HG02840 (cell line): ENCODE results near the gene PPP1R1C.
"Not testable (repeated sequence)": the region's sequence is repeated elsewhere in the genome, so short reads cannot be mapped to it uniquely, and the experiment has no call there.

ENCODE experiments used
- ATAC-seq: cut with Tn5 transposase; IDR thresholded peaks from one replicate; pipeline ENCODE4 v1.9.1; 2021; ENCODE audit warnings: mild to moderate bottlenecking, moderate library complexity, moderate number of reproducible peaks; ENCODE audit not compliant: unreplicated experiment, low FRiP score

PPP1R1C gene, protein sequence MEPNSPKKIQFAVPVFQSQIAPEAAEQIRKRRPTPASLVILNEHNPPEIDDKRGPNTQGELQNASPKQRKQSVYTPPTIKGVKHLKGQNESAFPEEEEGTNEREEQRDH

GRCh38 chr2:181985632-181986205, at the start of gene PPP1R1C:
Gene PPP1R1C, plus strand, starts transcription at chr2:181985853. Its CDS starts 258 bp downstream, at chr2:181986111.
- ATAC-seq = no peak

- no peak for ATAC-seq
These were observed 48.2 kb upstream of the PPP1R1C start for GRCh38 chr2:181937473-181937872.

DNA sequence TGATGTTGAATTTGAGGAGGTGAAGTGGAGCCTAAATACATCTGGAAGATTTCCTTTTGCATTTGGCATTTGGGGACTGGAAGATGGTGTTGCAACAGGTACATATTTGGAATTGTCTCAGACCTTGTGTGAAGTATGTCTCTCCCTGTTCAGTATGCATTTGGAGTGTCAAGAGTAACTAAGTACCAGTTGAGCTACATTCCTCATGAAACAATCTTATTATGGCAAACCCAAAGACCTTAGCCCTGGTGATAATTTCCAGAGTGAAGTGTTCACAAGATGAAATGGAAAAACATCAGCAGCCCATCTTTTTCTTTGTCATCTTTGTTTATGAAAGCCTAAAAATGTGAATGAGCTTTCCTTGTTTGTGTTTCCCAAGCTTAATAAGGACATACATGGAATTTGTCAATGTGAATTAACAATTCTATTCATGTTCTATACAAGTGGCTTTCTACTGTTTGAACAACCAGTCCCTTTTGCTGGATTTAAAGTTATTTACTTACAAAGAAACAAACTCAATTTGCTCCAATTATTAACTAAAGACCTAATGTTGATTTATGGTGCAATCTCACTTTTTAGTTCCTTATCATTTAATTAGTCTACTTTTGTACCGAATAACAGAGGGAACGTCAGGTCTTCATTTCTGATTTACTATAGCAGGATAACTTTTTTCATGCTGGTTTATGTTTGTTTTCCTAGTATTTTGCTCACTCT, 42.1 kb upstream of the PPP1R1C start:
- no peak for ATAC-seq

- ATAC-seq = no peak
These were observed 41.3 kb upstream of the PPP1R1C start for GRCh38 chr2:181944164-181944913.

GRCh38 chr2:181944914-181945291, 40.8 kb upstream of the PPP1R1C start:
- no peak for ATAC-seq

GRCh38 chr2:181946444-181947127, 39.1 kb upstream of the PPP1R1C start:
- no peak for ATAC-seq

DNA sequence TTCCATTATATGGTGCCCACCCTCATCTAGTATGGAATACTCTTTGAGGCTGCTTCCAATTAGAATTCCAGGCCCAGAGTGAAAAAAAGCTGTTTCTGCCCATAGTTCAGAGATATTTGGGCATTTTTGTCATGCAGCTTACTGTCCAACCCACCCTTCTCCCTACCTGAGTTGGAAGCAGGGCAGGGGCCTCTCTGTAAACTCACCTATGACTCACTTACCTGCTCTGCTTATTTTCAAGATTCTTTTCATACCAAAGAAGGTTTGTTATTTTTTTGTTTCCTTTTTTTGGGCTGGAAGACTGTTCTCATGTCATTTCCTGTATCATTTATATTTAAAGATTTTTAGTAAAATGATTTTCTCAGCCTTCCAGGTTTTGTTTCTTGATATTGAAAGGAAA, 38.4 kb upstream of the PPP1R1C start:
- no peak for ATAC-seq

GRCh38 chr2:181948227-181948626, 37.4 kb upstream of the PPP1R1C start:
- no peak for ATAC-seq

GRCh38 chr2:181949047-181949446, 36.6 kb upstream of the PPP1R1C start:
- no peak for ATAC-seq

GRCh38 chr2:181952404-181953226, 33.0 kb upstream of the PPP1R1C start:
- ATAC-seq = no peak

- ATAC-seq = no peak
These were observed 31.6 kb upstream of the PPP1R1C start for GRCh38 chr2:181953881-181954537.

DNA sequence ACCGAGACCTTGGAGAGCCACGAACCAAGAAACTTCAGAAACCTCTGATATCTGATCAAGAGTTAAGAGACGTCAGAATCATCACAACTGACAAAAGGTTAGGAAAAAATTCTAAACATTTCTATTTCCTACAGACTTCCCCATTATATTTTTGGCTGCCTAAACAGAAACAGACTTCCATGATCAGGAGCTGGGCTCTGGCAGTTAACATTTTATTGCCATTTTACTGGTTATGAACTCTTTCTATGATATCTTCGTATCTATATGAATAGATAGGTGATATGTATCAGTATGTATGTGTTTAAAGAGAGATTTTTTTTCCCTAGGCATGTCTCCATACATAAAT, 31.1 kb upstream of the PPP1R1C start:
- ATAC-seq = no peak

- ATAC-seq = no peak
These were observed 30.6 kb upstream of the PPP1R1C start for GRCh38 chr2:181955010-181955409.

GRCh38 chr2:181955866-181956265, 29.8 kb upstream of the PPP1R1C start:
- not testable (repeated sequence) for ATAC-seq

GRCh38 chr2:181957668-181958067, 28.0 kb upstream of the PPP1R1C start:
- no peak for ATAC-seq

DNA sequence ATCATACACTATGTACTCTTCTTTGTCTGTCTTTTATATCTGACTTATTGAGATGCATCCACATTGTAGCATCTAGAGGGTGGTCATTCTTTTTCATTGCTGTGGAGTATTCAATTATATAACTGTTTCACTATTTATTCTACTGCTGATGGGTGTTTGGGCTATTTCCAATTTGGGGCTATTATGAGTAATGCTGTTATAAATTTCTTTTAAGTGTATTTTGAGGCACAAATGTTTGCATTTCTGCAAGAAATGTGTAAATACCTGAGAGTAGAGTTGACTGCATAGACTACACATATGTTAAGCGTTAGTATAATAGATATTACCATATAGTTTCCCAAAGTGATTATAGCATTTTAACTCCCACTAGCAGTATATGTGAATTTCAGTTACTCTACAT, 26.9 kb upstream of the PPP1R1C start:
- no peak for ATAC-seq

- no peak for ATAC-seq
These were observed 26.1 kb upstream of the PPP1R1C start for GRCh38 chr2:181959508-181959907.

DNA sequence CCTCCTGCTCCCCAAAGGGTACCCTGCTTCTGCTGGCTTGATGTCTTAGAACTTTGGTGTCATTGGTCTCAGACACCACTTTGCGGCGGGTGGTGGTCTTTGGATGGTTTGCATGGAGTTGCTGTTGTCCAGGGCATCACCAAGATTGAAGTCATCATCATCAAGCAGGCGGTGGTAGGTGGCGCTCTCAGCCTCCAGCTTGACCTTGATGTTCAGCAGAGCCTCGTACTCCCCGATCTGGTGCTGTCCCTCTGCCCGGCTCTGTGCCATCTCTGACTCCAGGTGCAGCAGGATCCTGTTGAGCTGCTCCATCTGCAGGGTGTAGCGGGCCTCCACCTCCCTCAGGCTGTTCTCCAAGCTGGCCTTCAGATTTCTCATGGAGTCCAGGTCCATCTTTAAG, 24.5 kb upstream of the PPP1R1C start:
- not testable (repeated sequence) for ATAC-seq

DNA sequence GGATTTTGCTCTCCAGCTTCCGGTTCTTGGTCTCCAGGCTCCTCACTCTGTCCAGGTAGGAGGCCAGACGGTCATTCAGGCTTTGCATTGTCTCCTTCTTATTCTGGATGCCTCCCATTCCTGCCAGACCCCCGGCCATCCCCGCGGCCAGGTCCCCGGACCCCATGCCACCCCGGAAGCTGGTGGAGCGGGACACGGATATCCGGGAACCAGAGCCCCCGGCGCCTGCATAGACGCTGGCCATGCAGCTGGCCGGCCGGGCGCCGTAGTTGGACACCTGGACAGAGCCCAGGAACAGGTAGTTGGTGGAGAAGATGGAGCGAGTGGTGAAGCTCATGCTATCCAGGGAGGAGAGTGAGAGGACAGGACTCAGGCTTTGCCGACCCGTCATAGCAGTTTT, 23.5 kb upstream of the PPP1R1C start:
- ATAC-seq = no peak
